Epithelial cell of prostate (primary cell): ENCODE data around the gene PATJ.
"Not testable (repeated sequence)": the region's sequence is repeated elsewhere in the genome, so short reads cannot be mapped to it uniquely, and the experiment has no call there.

Experiments
- DNase-seq: peaks from one replicate; pipeline ENCODE4 v3.0.0-alpha.2; 2011; ENCODE audit warnings: low read depth, low spot score
- H3K27ac ChIP-seq: fragments of 450-650 bp; 2 replicates; pipeline ENCODE4 v1.5.1; 2017; ENCODE audit warnings: mild to moderate bottlenecking

PATJ gene

GRCh38 chr1:62184336-62184735 is 442.1 kb downstream of the PATJ start:
- no peak overlapping the region for H3K27ac ChIP-seq
- no peak for DNase-seq

- not testable (repeated sequence) for DNase-seq, H3K27ac ChIP-seq
Measured at GRCh38 chr1:62185233-62185632, 443.0 kb downstream of the PATJ start.

DNA sequence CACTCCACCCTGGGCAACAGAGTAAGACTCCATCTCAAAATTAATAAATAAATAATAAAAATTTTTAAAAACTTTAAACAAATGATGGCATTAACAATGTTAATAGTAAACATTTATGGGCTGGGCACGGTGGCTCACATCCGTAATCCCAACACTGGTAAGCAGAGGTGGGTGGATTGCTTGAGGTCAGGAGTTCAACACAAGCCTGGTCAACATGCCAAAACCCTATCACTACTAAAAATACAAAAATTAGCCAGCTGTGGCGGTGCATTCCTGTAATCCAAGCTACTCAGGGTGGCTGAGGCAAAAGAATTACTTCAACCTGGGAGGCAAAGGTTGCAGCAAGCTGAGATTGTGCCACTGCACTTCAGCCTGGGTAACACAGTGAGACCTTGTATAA is 443.4 kb downstream of the PATJ start:
- no peak for DNase-seq
- no peak overlapping the region for H3K27ac ChIP-seq

GRCh38 chr1:62187548-62187947 is 445.3 kb downstream of the PATJ start:
- DNase-seq: no peak
- no peak overlapping the region for H3K27ac ChIP-seq

- H3K27ac ChIP-seq: no peak overlapping the region
- no peak for DNase-seq
Measured at GRCh38 chr1:62188111-62188510, 445.8 kb downstream of the PATJ start.

GRCh38 chr1:62194651-62195544 is 452.6 kb downstream of the PATJ start, which contains the start of gene L1TD1:
L1TD1 (plus strand) TSS chr1:62194849; CDS start chr1:62206629, 11,780 bp downstream.
- no peak within 1 kb of the TSS for H3K27ac ChIP-seq
- no peak for DNase-seq

GRCh38 chr1:62196086-62196690 is 453.9 kb downstream of the PATJ start:
- H3K27ac ChIP-seq: no peak overlapping the region
- no peak for DNase-seq

DNA sequence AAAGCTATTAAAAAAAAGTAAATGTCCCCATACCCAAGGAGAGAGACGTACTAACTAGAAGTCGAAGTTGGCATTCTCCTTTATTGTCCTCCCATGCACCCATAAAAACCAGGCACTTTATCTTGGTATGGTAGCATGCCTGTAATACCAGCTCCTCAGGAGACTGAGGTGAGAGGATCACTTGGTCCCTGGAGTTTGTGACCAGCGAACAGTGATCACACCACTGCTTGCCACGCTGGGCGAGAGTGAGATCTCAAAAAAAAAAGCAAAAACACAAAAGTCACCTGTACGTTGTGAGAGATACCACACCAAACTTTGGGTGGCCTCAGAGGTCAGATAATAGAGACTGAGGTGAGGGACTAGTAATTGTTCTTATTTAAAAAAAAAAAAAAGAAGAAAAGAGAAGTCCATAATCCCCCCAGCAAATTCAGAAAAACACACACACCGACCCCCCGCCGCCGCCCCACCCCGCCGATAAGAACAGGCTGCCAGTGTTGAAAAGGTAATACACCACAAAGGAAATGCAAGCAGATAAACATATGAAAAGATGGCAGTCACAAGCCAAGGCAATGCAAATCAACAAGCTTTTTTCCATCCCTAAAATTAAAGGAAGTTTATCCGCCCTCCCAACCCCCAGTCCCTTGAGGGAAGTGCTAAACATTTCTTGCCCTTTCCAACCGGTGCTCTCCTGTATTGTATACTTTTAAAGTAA is 455.9 kb downstream of the PATJ start:
- H3K27ac ChIP-seq: no peak overlapping the region
- DNase-seq: no peak

DNA sequence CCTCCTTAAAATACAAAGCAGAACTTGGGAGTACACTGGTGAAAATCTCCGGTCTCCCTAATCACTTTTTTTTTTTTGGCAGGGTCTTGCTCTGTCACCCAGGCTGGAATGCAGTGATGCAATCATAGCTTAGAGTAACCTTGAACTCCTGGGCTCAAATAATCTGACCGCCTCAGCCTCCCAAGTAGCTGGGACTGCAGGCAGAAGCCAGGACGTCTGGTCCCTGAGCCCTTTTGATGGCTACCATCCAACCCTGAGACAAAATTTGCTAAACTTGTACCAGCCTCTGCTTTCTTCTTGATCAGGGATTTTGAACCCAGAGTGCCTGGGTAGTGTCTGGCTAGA is 456.5 kb downstream of the PATJ start:
- no peak overlapping the region for H3K27ac ChIP-seq
- DNase-seq: no peak

- H3K27ac ChIP-seq: no peak overlapping the region
- DNase-seq: no peak
Measured at GRCh38 chr1:62207187-62207586, 464.9 kb downstream of the PATJ start.

DNA sequence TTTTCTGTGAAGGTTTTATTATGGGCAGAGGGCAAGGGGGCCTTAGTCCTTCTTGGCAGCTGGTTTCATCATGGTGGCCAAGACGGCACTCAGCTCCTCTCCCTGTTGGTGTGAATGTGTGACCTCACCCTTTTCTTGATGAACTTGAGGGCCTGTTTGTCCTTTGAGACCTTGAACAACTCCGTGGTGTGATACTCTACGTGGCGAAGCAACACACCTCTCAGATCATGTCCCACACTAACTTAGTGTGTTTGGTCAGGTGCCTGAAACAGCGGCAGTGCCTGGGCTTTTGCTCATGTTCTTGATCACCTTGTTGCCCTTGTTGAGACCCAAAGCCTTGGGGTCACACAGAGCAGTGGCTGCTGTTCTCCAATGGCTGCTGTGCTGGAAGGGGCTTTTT is 465.8 kb downstream of the PATJ start:
- DNase-seq: no peak
- no peak overlapping the region for H3K27ac ChIP-seq

- no peak for DNase-seq
- no peak overlapping the region for H3K27ac ChIP-seq
Measured at GRCh38 chr1:62208970-62209369, 466.7 kb downstream of the PATJ start.

DNA sequence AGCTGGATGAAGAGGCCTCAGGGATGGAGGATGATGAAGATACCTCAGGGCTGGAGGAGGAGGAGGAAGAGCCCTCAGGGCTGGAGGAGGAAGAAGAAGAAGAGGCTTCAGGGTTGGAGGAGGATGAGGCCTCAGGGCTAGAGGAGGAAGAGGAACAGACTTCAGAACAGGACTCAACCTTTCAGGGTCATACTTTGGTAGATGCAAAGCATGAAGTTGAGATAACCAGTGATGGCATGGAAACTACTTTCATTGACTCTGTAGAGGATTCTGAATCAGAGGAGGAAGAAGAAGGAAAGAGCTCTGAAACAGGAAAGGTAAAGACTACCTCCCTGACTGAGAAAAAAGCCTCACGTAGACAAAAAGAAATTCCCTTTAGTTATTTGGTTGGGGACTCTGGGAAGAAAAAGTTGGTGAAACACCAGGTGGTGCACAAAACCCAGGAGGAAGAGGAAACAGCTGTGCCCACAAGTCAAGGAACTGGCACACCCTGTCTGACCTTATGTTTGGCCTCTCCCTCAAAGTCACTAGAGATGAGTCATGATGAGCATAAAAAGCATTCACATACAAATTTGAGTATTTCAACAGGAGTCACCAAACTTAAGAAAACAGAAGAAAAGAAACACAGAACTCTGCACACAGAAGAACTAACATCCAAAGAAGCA is 467.8 kb downstream of the PATJ start:
- H3K27ac ChIP-seq: peak overlapping the region; percentile 67
- peak; percentile 48 for DNase-seq

DNA sequence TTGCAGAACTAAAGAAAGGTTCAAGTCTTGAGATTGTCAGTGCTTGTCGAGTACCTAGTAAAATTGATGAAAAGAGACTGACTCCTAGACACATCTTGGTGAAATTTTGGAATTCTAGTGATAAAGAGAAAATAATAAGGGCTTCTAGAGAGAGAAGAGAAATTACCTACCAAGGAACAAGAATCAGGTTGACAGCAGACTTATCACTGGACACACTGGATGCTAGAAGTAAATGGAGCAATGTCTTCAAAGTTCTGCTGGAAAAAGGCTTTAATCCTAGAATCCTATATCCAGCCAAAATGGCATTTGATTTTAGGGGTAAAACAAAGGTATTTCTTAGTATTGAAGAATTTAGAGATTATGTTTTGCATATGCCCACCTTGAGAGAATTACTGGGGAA is 468.7 kb downstream of the PATJ start:
- peak overlapping the region; percentile 67 for H3K27ac ChIP-seq

GRCh38 chr1:62212411-62212810 is 470.1 kb downstream of the PATJ start:
- no peak overlapping the region for H3K27ac ChIP-seq
- no peak for DNase-seq

More for the DNA sequence above, 468.7 kb downstream of the PATJ start:
- DNase-seq: no peak

- H3K27ac ChIP-seq: no peak overlapping the region
- DNase-seq: no peak
Measured at GRCh38 chr1:62213075-62213914, 471.0 kb downstream of the PATJ start.

DNA sequence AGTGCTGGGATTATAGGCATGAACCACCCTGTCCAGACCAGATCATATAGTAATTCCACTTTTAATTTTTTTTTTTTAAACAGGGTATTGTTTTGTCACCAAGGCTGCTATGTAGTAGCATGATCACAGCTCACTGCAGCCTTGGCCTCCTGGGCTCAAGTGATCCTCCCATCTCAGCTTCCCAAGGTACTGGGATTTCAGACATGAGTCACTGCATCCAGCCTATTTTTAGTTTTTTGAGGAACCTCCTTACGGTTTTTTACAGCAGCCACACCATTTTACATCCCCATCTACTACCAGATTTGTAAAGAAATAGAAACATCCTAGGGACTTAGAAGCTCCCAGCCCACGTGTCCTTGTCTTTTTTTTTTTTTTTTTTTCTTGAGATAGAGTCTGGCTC is 476.3 kb downstream of the PATJ start:
- no peak overlapping the region for H3K27ac ChIP-seq
- no peak for DNase-seq

- H3K27ac ChIP-seq, DNase-seq: not testable (repeated sequence)
Measured at GRCh38 chr1:62220456-62220855, 478.2 kb downstream of the PATJ start.

DNA sequence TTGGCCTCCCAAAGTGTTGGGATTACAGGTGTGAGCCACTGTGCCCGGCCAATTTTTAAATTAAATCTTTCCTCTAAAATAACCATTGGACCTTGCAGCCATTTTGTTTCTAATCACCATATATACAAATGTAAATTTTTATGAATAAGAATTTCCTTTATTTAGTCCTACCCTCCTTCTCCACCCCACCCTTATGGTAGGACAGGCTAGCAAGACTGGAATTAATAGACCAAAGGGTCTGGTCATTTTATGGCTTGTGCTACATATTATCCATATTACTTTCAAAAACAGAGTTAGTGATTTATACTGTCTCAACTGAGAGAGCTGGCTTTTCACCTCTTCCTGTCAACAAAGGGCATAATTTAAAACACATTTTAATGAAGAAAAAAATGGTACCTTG is 478.9 kb downstream of the PATJ start:
- DNase-seq: no peak
- H3K27ac ChIP-seq: no peak overlapping the region

GRCh38 chr1:62222321-62222720 is 480.0 kb downstream of the PATJ start:
- DNase-seq: no peak
- H3K27ac ChIP-seq: no peak overlapping the region
